Inferior parietal cortex (tissue), 1 donor: ENCODE measurements around the gene PDIA6.
"Not testable (repeated sequence)": the region's sequence is repeated elsewhere in the genome, so short reads cannot be mapped to it uniquely, and the experiment has no call there.

Source experiments
- DNase-seq: peaks from one replicate; pipeline ENCODE4 v3.0.0-alpha.2; 2016; ENCODE audit errors: extremely low spot score

Gene PDIA6

GRCh38 chr2:10833021-10833420, 20.4 kb upstream of the PDIA6 start:
- DNase-seq, result no peak

- peak; percentile 87 for DNase-seq
These were observed 19.8 kb upstream of the PDIA6 start for GRCh38 chr2:10832203-10832936.

- DNase-seq, result no peak
These were observed 18.9 kb upstream of the PDIA6 start for GRCh38 chr2:10831400-10831985.

GRCh38 chr2:10830641-10831399, 18.2 kb upstream of the PDIA6 start:
- no peak for DNase-seq

GRCh38 chr2:10830203-10830602, 17.6 kb upstream of the PDIA6 start:
- no peak for DNase-seq

- no peak for DNase-seq
These were observed 16.7 kb upstream of the PDIA6 start for GRCh38 chr2:10829299-10829698.

- DNase-seq, result no peak
These were observed 15.8 kb upstream of the PDIA6 start for GRCh38 chr2:10828346-10828745.

- DNase-seq, result no peak
These were observed 14.0 kb upstream of the PDIA6 start for GRCh38 chr2:10826625-10827024.

GRCh38 chr2:10826026-10826425, 13.4 kb upstream of the PDIA6 start:
- no peak for DNase-seq

GRCh38 chr2:10824191-10824590, 11.6 kb upstream of the PDIA6 start:
- DNase-seq, result no peak

- no peak for DNase-seq
These were observed 8.6 kb upstream of the PDIA6 start for GRCh38 chr2:10820978-10821695.

- DNase-seq, result no peak
These were observed 8.0 kb upstream of the PDIA6 start for GRCh38 chr2:10820562-10820961.

GRCh38 chr2:10819714-10820314, 7.2 kb upstream of the PDIA6 start:
- no peak for DNase-seq

GRCh38 chr2:10818984-10819383, 6.4 kb upstream of the PDIA6 start:
- DNase-seq, result no peak

- not testable (repeated sequence) for DNase-seq
These were observed 5.7 kb upstream of the PDIA6 start for GRCh38 chr2:10818305-10818704.

- DNase-seq, result no peak
These were observed 4.8 kb upstream of the PDIA6 start for GRCh38 chr2:10817413-10817812.

- DNase-seq, result no peak
These were observed 2.2 kb upstream of the PDIA6 start for GRCh38 chr2:10814571-10815331.

- no peak for DNase-seq
These were observed 1.6 kb upstream of the PDIA6 start for GRCh38 chr2:10814142-10814541.

- not testable (repeated sequence) for DNase-seq
These were observed 866 bp upstream of the PDIA6 start for GRCh38 chr2:10813163-10814138.

GRCh38 chr2:10811517-10811916, 1.1 kb downstream of the PDIA6 start:
- DNase-seq, result no peak
